Neural progenitor cell (in vitro differentiated cells): Measurements from ENCODE around the gene DSC3. TPM values are rescaled to one million over a fixed set of nuclear protein-coding genes. Genes with fewer than 3 reads are reported as not detected.
A peak's percentile ranks its signal among the peaks of the same experiment; 100 is the strongest.

Experiments
- DNase-seq: peaks from one replicate; pipeline ENCODE4 v3.0.0-alpha.2; 2016; ENCODE audit warnings: low spot score
- H2AFZ ChIP-seq: fragments of 200-600 bp; sonication (generic); replicated peaks from 2 replicates; pipeline ENCODE4 v1.6.1; 2016; ENCODE audit warnings: antibody characterized with exemption
- H3F3A ChIP-seq: fragments of 200-600 bp; sonication (generic); 2 replicates; pipeline ENCODE4 v1.6.1; 2016; ENCODE audit warnings: antibody characterized with exemption, low read depth
- H3K27ac ChIP-seq: fragments of 200-600 bp; sonication (generic); 2 replicates; pipeline ENCODE4 v1.5.1; 2016; ENCODE audit warnings: mild to moderate bottlenecking
- H3K27me3 ChIP-seq: fragments of 200-600 bp; sonication (generic); 2 replicates; pipeline ENCODE4 v1.6.1; 2016; ENCODE audit warnings: mild to moderate bottlenecking, moderate library complexity
- H3K36me3 ChIP-seq: fragments of 200-600 bp; sonication (generic); 2 replicates; pipeline ENCODE4 v1.5.1; 2016
- H3K4me1 ChIP-seq: fragments of 200-600 bp; sonication (generic); 2 replicates; pipeline ENCODE4 v1.6.1; 2016; ENCODE audit warnings: mixed run types
- H3K4me2 ChIP-seq: fragments of 200-600 bp; sonication (generic); 2 replicates; pipeline ENCODE4 v1.6.1; 2016
- H3K4me3 ChIP-seq: fragments of 200-600 bp; sonication (generic); 2 replicates; pipeline ENCODE4 v1.5.1; 2016
- H3K79me2 ChIP-seq: fragments of 200-600 bp; sonication (generic); 2 replicates; pipeline ENCODE4 v1.6.1; 2016; ENCODE audit warnings: low read depth
- H3K9ac ChIP-seq: fragments of 200-600 bp; sonication (generic); 2 replicates; pipeline ENCODE4 v1.6.1; 2016
- H3K9me3 ChIP-seq: fragments of 200-600 bp; sonication (generic); 2 replicates; pipeline ENCODE4 v1.5.1; 2016; ENCODE audit warnings: low read depth
- H4K20me1 ChIP-seq: fragments of 200-600 bp; sonication (generic); 2 replicates; pipeline ENCODE4 v1.6.1; 2016; ENCODE audit warnings: low read depth
- H3K27ac Mint-ChIP-seq: 3 replicates; pipeline ENCODE4 v1.8.0; 2021; ENCODE audit warnings: mixed read lengths
- H3K27me3 Mint-ChIP-seq: 2 replicates; pipeline ENCODE4 v1.8.0; 2022; ENCODE audit warnings: low read depth, mild to moderate bottlenecking, inconsistent platforms, moderate library complexity, mixed read lengths; ENCODE audit not compliant: insufficient read depth
- H3K36me3 Mint-ChIP-seq: 3 replicates; pipeline ENCODE4 v1.8.0; 2021; ENCODE audit warnings: mixed read lengths
- H3K4me1 Mint-ChIP-seq: 3 replicates; pipeline ENCODE4 v1.8.0; 2021; ENCODE audit warnings: mixed read lengths
- H3K4me3 Mint-ChIP-seq: 3 replicates; pipeline ENCODE4 v1.8.0; 2021; ENCODE audit warnings: mild to moderate bottlenecking, moderate library complexity, mixed read lengths
- H3K9me3 Mint-ChIP-seq: 3 replicates; pipeline ENCODE4 v1.8.0; 2020; ENCODE audit warnings: mixed read lengths
- CTCF ChIP-seq: fragments of 200-600 bp; sonication (generic); IDR thresholded peaks from 2 replicates; pipeline ENCODE4 v1.5.1; 2017; ENCODE audit warnings: antibody characterized with exemption, mild to moderate bottlenecking
- EZH2 ChIP-seq: fragments of 200-600 bp; sonication (generic); IDR thresholded peaks from 2 replicates; pipeline ENCODE4 v1.6.1; 2017; ENCODE audit warnings: antibody characterized with exemption, mild to moderate bottlenecking, moderate library complexity
- EZH2phosphoT487 ChIP-seq: fragments of 200-600 bp; sonication (generic); IDR thresholded peaks from 2 replicates; pipeline ENCODE4 v1.6.1; 2017; ENCODE audit warnings: antibody characterized with exemption
- total RNA-seq: library from RNA; depleted of rRNA; stranded (reverse); fragments of >200 nt; gene quantifications from 2 replicates; pipeline ENCODE4 v1.2.3, GENCODE V29; 2015; ENCODE audit warnings: low replicate concordance

DSC3 gene
- total RNA-seq, 1 donor from 2014 or later = 1.8 TPM

DNA sequence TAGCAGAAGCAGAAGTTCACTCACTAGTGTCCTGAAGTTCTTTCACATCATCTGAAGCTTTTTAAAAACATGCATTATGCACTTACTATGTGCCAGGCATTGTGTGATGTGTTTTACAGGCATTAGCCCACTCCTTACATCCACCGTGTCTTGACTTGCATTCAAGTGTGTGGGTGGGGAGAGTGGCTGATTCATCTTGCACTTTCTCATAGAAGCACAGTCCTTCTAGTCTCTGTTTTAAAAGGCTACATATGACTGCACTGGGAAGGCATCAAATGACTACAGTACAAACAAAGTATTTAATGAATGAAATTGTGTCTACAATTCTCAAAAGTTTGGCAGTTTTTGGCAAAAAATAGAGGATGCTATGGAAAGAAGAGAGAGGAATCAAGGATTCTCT, 21.6 kb upstream of the DSC3 start:
- Histone ChIP-seq H2AFZ (no peak overlapping the region), H3K4me2 (no peak overlapping the region), H3K79me2 (no peaks in the 10 kb centered on the region), H3K9me3 (no peaks in the 10 kb centered on the region), H4K20me1 (no peaks in the 10 kb centered on the region), H3K9ac (no peak overlapping the region), H3K27ac (no peak overlapping the region), H3K4me3 (no peak overlapping the region), H3K4me1 (no peaks in the 10 kb centered on the region), H3F3A (peaks cover 11% of the 10 kb centered on the region), H3K27me3 (no peaks in the 10 kb centered on the region), H3K36me3 (no peaks in the 10 kb centered on the region)
- peaks cover 6% of the 10 kb centered on the region for H3K36me3 Mint-ChIP-seq
- H3K4me3 Mint-ChIP-seq = no peak overlapping the region
- no peak for DNase-seq
- no peak overlapping the region for H3K27ac Mint-ChIP-seq
- no peaks in the 10 kb centered on the region for H3K27me3 Mint-ChIP-seq
- H3K9me3 Mint-ChIP-seq = no peaks in the 10 kb centered on the region
- no peak for TF ChIP-seq EZH2
- no peak for TF ChIP-seq CTCF
- no peak for TF ChIP-seq EZH2phosphoT487
- peaks cover 17% of the 10 kb centered on the region for H3K4me1 Mint-ChIP-seq

GRCh38 chr18:31061945-31062344, 19.4 kb upstream of the DSC3 start:
- Mint-ChIP-seq H3K36me3 (no peaks in the 10 kb centered on the region), H3K4me3 (no peak overlapping the region), H3K27ac (no peak overlapping the region), H3K9me3 (no peaks in the 10 kb centered on the region), H3K27me3 (no peaks in the 10 kb centered on the region), H3K4me1 (peaks cover 17% of the 10 kb centered on the region)
- no peaks in the 10 kb centered on the region for H3K9me3 ChIP-seq
- no peak overlapping the region for H3K4me2 ChIP-seq
- no peak overlapping the region for H3K9ac ChIP-seq
- H3F3A ChIP-seq = peaks cover 11% of the 10 kb centered on the region
- no peaks in the 10 kb centered on the region for H3K36me3 ChIP-seq
- H4K20me1 ChIP-seq = no peaks in the 10 kb centered on the region
- H3K27ac ChIP-seq = no peak overlapping the region
- H3K4me1 ChIP-seq = no peaks in the 10 kb centered on the region
- H3K27me3 ChIP-seq = no peaks in the 10 kb centered on the region
- no peak overlapping the region for H3K4me3 ChIP-seq
- DNase-seq = no peak
- TF ChIP-seq EZH2phosphoT487 = no peak
- TF ChIP-seq EZH2 = no peak
- TF ChIP-seq CTCF = no peak
- H3K79me2 ChIP-seq = no peaks in the 10 kb centered on the region
- no peak overlapping the region for H2AFZ ChIP-seq

DNA sequence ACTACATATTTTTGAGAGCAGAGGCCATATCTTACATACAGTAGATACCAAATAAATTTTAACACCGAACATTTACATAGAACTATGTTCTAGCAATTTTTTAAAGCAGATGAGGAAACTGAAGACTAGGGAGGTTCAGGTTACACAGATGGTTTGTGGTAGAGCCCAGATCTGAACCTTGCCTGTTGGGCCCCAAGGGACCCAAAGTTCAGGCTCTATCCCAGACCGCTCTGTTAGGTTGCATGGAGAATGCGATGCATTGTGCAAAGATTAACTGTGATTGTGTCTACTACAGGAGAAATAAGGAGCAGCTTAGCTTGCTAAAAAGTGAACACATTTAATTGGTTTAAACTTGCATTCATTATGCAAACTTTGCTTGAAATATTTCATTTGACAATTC, 16.4 kb upstream of the DSC3 start:
- Histone ChIP-seq H3K36me3 (no peaks in the 10 kb centered on the region), H3K4me2 (no peak overlapping the region), H3K79me2 (no peaks in the 10 kb centered on the region), H3K4me1 (no peaks in the 10 kb centered on the region), H3K9me3 (no peaks in the 10 kb centered on the region), H3K27me3 (no peaks in the 10 kb centered on the region), H4K20me1 (no peaks in the 10 kb centered on the region), H2AFZ (no peak overlapping the region), H3K9ac (no peak overlapping the region), H3K27ac (no peak overlapping the region), H3F3A (no peaks in the 10 kb centered on the region), H3K4me3 (no peak overlapping the region)
- Mint-ChIP-seq H3K36me3 (no peaks in the 10 kb centered on the region), H3K9me3 (no peaks in the 10 kb centered on the region), H3K4me3 (no peak overlapping the region), H3K4me1 (no peaks in the 10 kb centered on the region), H3K27ac (no peak overlapping the region), H3K27me3 (no peaks in the 10 kb centered on the region)
- DNase-seq = peak; percentile 22
- TF ChIP-seq EZH2phosphoT487 (no peak), EZH2 (no peak), CTCF (no peak)

DNA sequence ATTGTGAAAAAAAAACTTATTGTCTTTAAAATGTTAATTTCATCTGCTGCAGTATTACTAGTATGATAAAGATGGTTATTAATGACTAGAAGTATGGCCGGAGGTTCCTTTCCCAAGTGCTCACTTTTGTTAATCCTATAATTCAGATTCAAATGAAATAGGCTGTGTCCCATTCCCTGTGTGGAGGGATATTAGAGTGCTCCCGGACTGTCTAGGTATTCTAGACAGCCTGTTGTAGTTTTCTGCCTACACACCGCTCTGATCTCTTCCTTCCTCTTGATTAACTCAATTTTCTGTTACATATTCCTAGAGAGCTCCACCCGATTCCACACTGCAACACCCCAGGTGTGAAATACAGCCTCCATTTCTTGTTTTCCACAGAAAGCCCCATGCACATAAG, 15.4 kb upstream of the DSC3 start:
- no peak for TF ChIP-seq EZH2
- TF ChIP-seq EZH2phosphoT487 = no peak
- TF ChIP-seq CTCF = no peak
- Mint-ChIP-seq H3K36me3 (no peaks in the 10 kb centered on the region), H3K27me3 (no peaks in the 10 kb centered on the region), H3K4me1 (no peaks in the 10 kb centered on the region), H3K9me3 (peaks cover 2% of the 10 kb centered on the region), H3K27ac (no peak overlapping the region), H3K4me3 (no peak overlapping the region)
- no peak overlapping the region for H3K4me3 ChIP-seq
- no peaks in the 10 kb centered on the region for H3K4me1 ChIP-seq
- H3K27me3 ChIP-seq = no peaks in the 10 kb centered on the region
- no peak overlapping the region for H3K9ac ChIP-seq
- no peaks in the 10 kb centered on the region for H3K79me2 ChIP-seq
- H3K27ac ChIP-seq = no peak overlapping the region
- no peaks in the 10 kb centered on the region for H3K36me3 ChIP-seq
- H2AFZ ChIP-seq = no peak overlapping the region
- H3F3A ChIP-seq = no peaks in the 10 kb centered on the region
- no peak overlapping the region for H3K4me2 ChIP-seq
- H4K20me1 ChIP-seq = no peaks in the 10 kb centered on the region
- no peak for DNase-seq
- no peaks in the 10 kb centered on the region for H3K9me3 ChIP-seq
